GM12878 (cell line): ENCODE results near the gene CHST15. TPM values are rescaled to one million over a fixed set of nuclear protein-coding genes. Genes with fewer than 3 reads are reported as not detected.

Source experiments
- ATAC-seq: fragments of 200-7000 bp; cut with Tn5 transposase; 3 replicates; pipeline ENCODE4 v1.9.1; 2020; ENCODE audit warnings: mild to moderate bottlenecking, moderate library complexity
- BruUV-seq: library from RNA; stranded (reverse); fragments of 400-500 nt; replicated peaks from 2 replicates; lab custom pipeline; 2021; lab: Mats Ljungman, UMichigan
- CTCF ChIA-PET: fragments of 300-600 bp; sonication (Branson Sonifier 250); formaldehyde crosslinking; extraction: SDS; loops from one replicate; lab custom pipeline; 2021; ENCODE audit warnings: inconsistent platforms; lab: Yijun Ruan, JAX
- POLR2A ChIA-PET: fragments of 350-600 bp; formaldehyde crosslinking; extraction: SDS; loops from one replicate; lab custom pipeline; 2021; ENCODE audit warnings: inconsistent platforms; lab: Charles Lee
- RAD21 ChIA-PET: fragments of 300-600 bp; sonication (Branson Sonifier 250); formaldehyde crosslinking; loops from one replicate; lab custom pipeline; 2023; ENCODE audit warnings: antibody characterized with exemption; ENCODE audit not compliant: unreplicated experiment; lab: Charles Lee
- SMC1A ChIA-PET: fragments of 300-600 bp; sonication (Branson Sonifier 250); formaldehyde crosslinking; loops from one replicate; lab custom pipeline; 2023; ENCODE audit not compliant: unreplicated experiment, uncharacterized antibody; lab: Charles Lee
- DNase-seq: peaks from one replicate; pipeline ENCODE4 v3.0.0-alpha.2; 2011; ENCODE audit warnings: low read depth, low spot score
- FAIRE-seq: peaks from 3 replicates; lab custom pipeline; 2011; peaks lifted over from hg19 to GRCh38; lab: Jason Lieb, UNC
- H2AFZ ChIP-seq: 2 replicates; pipeline ENCODE4 v1.6.0; 2011; ENCODE audit warnings: low read depth, low read length, control low read depth; ENCODE audit not compliant: control insufficient read depth
- H3K27ac ChIP-seq: 2 replicates; pipeline ENCODE4 v1.5.1; 2011; ENCODE audit warnings: control low read depth; ENCODE audit not compliant: control insufficient read depth, insufficient read depth
- H3K27me3 ChIP-seq, 2 experiments: replicated peaks in 1 of 2; 2 replicates each; pipeline versions ENCODE4 v1.6.0 to v1.6.1; 2011; ENCODE audit warnings: low read length in 1 of 2; ENCODE audit not compliant: control insufficient read depth in 2 of 2, insufficient read depth in 2 of 2
- H3K36me3 ChIP-seq, 2 experiments: 2 replicates each; pipeline ENCODE4 v1.5.1; 2011; ENCODE audit warnings: low read length in 1 of 2; ENCODE audit not compliant: control insufficient read depth in 2 of 2, insufficient read depth in 2 of 2
- H3K4me1 ChIP-seq: 2 replicates; pipeline ENCODE4 v1.6.1; 2011; ENCODE audit warnings: mild to moderate bottlenecking, low read length, moderate library complexity, mixed read lengths; ENCODE audit not compliant: control insufficient read depth, insufficient read depth
- H3K4me2 ChIP-seq: 2 replicates; pipeline ENCODE4 v1.6.0; 2011; ENCODE audit warnings: control low read depth; ENCODE audit not compliant: control insufficient read depth, insufficient read depth
- H3K4me3 ChIP-seq: fragments of 200-600 bp; sonication (generic); 2 replicates; pipeline ENCODE4 v1.5.1; 2016
- H3K79me2 ChIP-seq: 2 replicates; pipeline ENCODE4 v1.6.0; 2011; ENCODE audit warnings: low read length; ENCODE audit not compliant: control insufficient read depth, insufficient read depth
- H3K9ac ChIP-seq: 2 replicates; pipeline ENCODE4 v1.8.0; 2011; ENCODE audit warnings: low read length, control low read depth, mixed read lengths; ENCODE audit not compliant: control insufficient read depth, insufficient read depth
- H3K9me3 ChIP-seq: replicated peaks from 3 replicates; pipeline ENCODE4 v1.5.1; 2011; ENCODE audit warnings: mild to moderate bottlenecking, low read length; ENCODE audit not compliant: control insufficient read depth, insufficient read depth
- H4K20me1 ChIP-seq: 2 replicates; pipeline ENCODE4 v1.6.0; 2011; ENCODE audit not compliant: control insufficient read depth, insufficient read depth
- CREB1 ChIP-seq: IDR thresholded peaks from 2 replicates; pipeline ENCODE4 v1.6.1; 2012; ENCODE audit warnings: low read depth, mild to moderate bottlenecking, inconsistent platforms
- KDM1A ChIP-seq: fragments of 200-600 bp; sonication (generic); IDR thresholded peaks from 2 replicates; pipeline ENCODE4 v1.6.1; 2016; ENCODE audit warnings: borderline replicate concordance
- RELA ChIP-seq: fragments of 450-650 bp; IDR thresholded peaks from 2 replicates; pipeline ENCODE4 v1.8.0; 2014; ENCODE audit warnings: borderline replicate concordance; ENCODE audit not compliant: partially characterized antibody
- STAT1 ChIP-seq: fragments of 450-650 bp; conservative IDR thresholded peaks from 2 replicates; pipeline ENCODE4 v1.6.1; 2014; ENCODE audit warnings: antibody characterized with exemption, mild to moderate bottlenecking
- STAT3 ChIP-seq: IDR thresholded peaks from 2 replicates; pipeline ENCODE4 v1.6.1; 2011; ENCODE audit warnings: low read depth, low read length, improper control_type of control experiment
- SUZ12 ChIP-seq: fragments of 200-600 bp; sonication (generic); IDR thresholded peaks from one replicate; pipeline ENCODE4 v1.6.1; 2018; ENCODE audit warnings: antibody characterized with exemption, mild to moderate bottlenecking; ENCODE audit not compliant: unreplicated experiment
- WGBS: methylation state at CpG from one replicate; pipeline ENCODE4 v1.1.6; 2016; ENCODE audit warnings: low lambda C conversion rate; ENCODE audit not compliant: insufficient replicate concordance, insufficient coverage; ENCODE audit errors: missing lambda C conversion rate; 5-methylcytosine and 5-hydroxymethylcytosine counted together
- in situ Hi-C: fragments of 300-500 bp; cut with MboI; formaldehyde crosslinking; loops from 9 replicates; pipeline ENCODE4 v1.14.3; 2018; ENCODE audit warnings: mixed read lengths
- intact Hi-C: fragments of 100-400 bp; cut with micrococcal nuclease; formaldehyde crosslinking; loops from one replicate; pipeline ENCODE4 v1.14.2; 2022; ENCODE audit not compliant: unreplicated experiment
- polyA plus RNA-seq, 11 experiments: library from polyadenylated mRNA; depleted of rRNA in 4 of 11; unstranded in 6 of 11; stranded (reverse) in 5 of 11; fragments of >200 nt; fragmentation: Nextera tagmentation in 4 of 11; fragmentation: Illumina TruSeq in 1 of 11; extraction: Ambion mirVana in 4 of 11; extraction: Trizol in 1 of 11; gene quantifications; 1 replicate in 1 of 11; 2 replicates in 10 of 11; pipeline versions ENCODE4 v1.2.1 to v1.2.3, GENCODE V29; 2011 to 2016; ENCODE audit warnings: inconsistent platforms in 2 of 11, missing spikeins in 2 of 11, low read depth in 1 of 11
- total RNA-seq, 4 experiments: library from RNA; depleted of rRNA in 3 of 4; stranded (reverse); fragments of >200 nt in 3 of 4; fragmentation: Illumina TruSeq in 1 of 4; extraction: Trizol in 1 of 4; gene quantifications; 2 replicates each; pipeline versions ENCODE4 v1.2.1 to v1.2.3, GENCODE V29; 2013 to 2021

Gene CHST15
- total and polyA plus RNA-seq, 10 of the 15 experiments (the other 5 are each of a cell fraction or from before 2014, with no cell fraction given) = 0.02 to 0.53 (median 0.05) TPM; not detected in 1

GRCh38 chr10:123998197-123999141 is 94.9 kb downstream of the CHST15 start:
- Histone ChIP-seq H3K79me2 (no peaks in the 10 kb centered on the region), H3K36me3 (no peaks in the 10 kb centered on the region), H3K27me3 (peaks cover 2 to 3% of the 10 kb centered on the region in 2 experiments; a peak in 2 of 4 replicates), H4K20me1 (0 out of 2 replicates have a peak, but pooled peaks cover 2% of the 10 kb centered on the region), H3K9ac (no peak overlapping the region), H3K27ac (no peak overlapping the region), H3K4me1 (peaks cover 3% of the 10 kb centered on the region; the same call in 1 of the 2 replicates), H2AFZ (no peak overlapping the region), H3K4me3 (no peak overlapping the region), H3K4me2 (no peak overlapping the region), H3K9me3 (no peaks in the 10 kb centered on the region; the same call in 2 of the 3 replicates)
- no peak for FAIRE-seq
- ATAC-seq = no peak
- in situ Hi-C loops (loop anchor here (5.0 kb wide), 1 partner anchor 389 kb away; no protein-coding TSS in a partner anchor), intact Hi-C loops (loop anchor here (5.0 to 10.0 kb wide), 5 partner anchors 84 to 746 kb away; partner anchors contain the start of gene FAM53B)
- SMC1A ChIA-PET = interaction anchor here (0.9 to 1.1 kb wide), 2 partner anchors 256 to 313 kb away, joined by 3 read pairs; no protein-coding TSS in a partner anchor
- no TSS peak for BruUV-seq
- POLR2A ChIA-PET = no interaction called here
- TF ChIP-seq STAT3 = no peak
- TF ChIP-seq SUZ12 = no peak
- no peak for TF ChIP-seq RELA
- TF ChIP-seq STAT1 = no peak
- no peak for TF ChIP-seq CREB1
- no peak for TF ChIP-seq KDM1A
- RAD21 ChIA-PET = interaction anchor here (1.5 to 5.0 kb wide), 2 partner anchors 391 to 406 kb away, joined by 4 to 90 read pairs; no protein-coding TSS in a partner anchor
- CTCF ChIA-PET = interaction anchor here (0.6 to 6.0 kb wide), 8 partner anchors 28 to 435 kb away, joined by 3 to 133 read pairs (median 4); no protein-coding TSS in a partner anchor
- 68% methylated on average over 11 of the region's 11 CpGs for WGBS
- no peak for DNase-seq
